ENCODE data around the gene GABPB2.

- no peak for TF ChIP-seq CTCF (IDR thresholded peaks at IDR 0.05; ENCODE audit: insufficient read depth, low read depth, low read length)
- TF ChIP-seq EZH2 (IDR thresholded peaks at IDR 0.05; ENCODE audit: insufficient read depth, low read length), result no peak
Observed at GRCh38 chr1:151055581-151055980, 15.0 kb upstream of the GABPB2 start.

All from astrocyte (in vitro differentiated cells and primary cell).